Activated T-cell treated with anti-CD3 and anti-CD28 coated beads for 24 hours (primary cell): Measurements from ENCODE around the gene CFAP20.

Experiments
- DNase-seq: peaks from one replicate; pipeline ENCODE4 v3.0.0-alpha.2; 2020; ENCODE audit warnings: low read depth

The CFAP20 gene

GRCh38 chr16:58129097-58129936 is at the start of gene CFAP20:
CFAP20 (minus strand) TSS chr16:58129381; CDS start chr16:58129115, 266 bp downstream.
- DNase-seq, result peak; percentile 95

- DNase-seq, result no peak
These were observed 48.2 kb upstream of the CFAP20 start for GRCh38 chr16:58177353-58177710.

- no peak for DNase-seq
These were observed 47.6 kb upstream of the CFAP20 start for GRCh38 chr16:58176608-58177352.

GRCh38 chr16:58170223-58170622 is 41.0 kb upstream of the CFAP20 start:
- DNase-seq, result no peak

- no peak for DNase-seq
These were observed 31.7 kb upstream of the CFAP20 start for GRCh38 chr16:58160855-58161254.

GRCh38 chr16:58158725-58159124 is 29.5 kb upstream of the CFAP20 start:
- DNase-seq, result no peak

GRCh38 chr16:58157951-58158540 is 28.9 kb upstream of the CFAP20 start:
- no peak for DNase-seq

GRCh38 chr16:58157239-58157638 is 28.1 kb upstream of the CFAP20 start:
- DNase-seq, result no peak

- DNase-seq, result no peak
These were observed 26.7 kb upstream of the CFAP20 start for GRCh38 chr16:58155839-58156238.

GRCh38 chr16:58154345-58154744 is 25.2 kb upstream of the CFAP20 start:
- DNase-seq, result no peak

GRCh38 chr16:58152246-58152868 is 23.2 kb upstream of the CFAP20 start:
- no peak for DNase-seq

- DNase-seq, result no peak
These were observed 19.3 kb upstream of the CFAP20 start for GRCh38 chr16:58148526-58148925.

GRCh38 chr16:58148099-58148498 is 18.9 kb upstream of the CFAP20 start:
- DNase-seq, result no peak

GRCh38 chr16:58138852-58139251 is 9.7 kb upstream of the CFAP20 start:
- no peak for DNase-seq

GRCh38 chr16:58137581-58137980 is 8.4 kb upstream of the CFAP20 start:
- no peak for DNase-seq

- DNase-seq, result no peak
These were observed 477 bp downstream of the CFAP20 start for GRCh38 chr16:58128711-58129096.

- no peak for DNase-seq
These were observed 975 bp downstream of the CFAP20 start for GRCh38 chr16:58128181-58128631.

- DNase-seq, result no peak
These were observed 1.5 kb downstream of the CFAP20 start for GRCh38 chr16:58127634-58128033.

- DNase-seq, result no peak
These were observed 2.1 kb downstream of the CFAP20 start for GRCh38 chr16:58127033-58127556.

GRCh38 chr16:58126451-58126961 is 2.7 kb downstream of the CFAP20 start:
- no peak for DNase-seq

GRCh38 chr16:58125781-58126335 is 3.3 kb downstream of the CFAP20 start:
- no peak for DNase-seq

GRCh38 chr16:58125041-58125440 is 4.1 kb downstream of the CFAP20 start:
- no peak for DNase-seq
